HUES48 (cell line): ENCODE measurements around the gene HERPUD2.
A peak's percentile ranks its signal among the peaks of the same experiment; 100 is the strongest.

Source experiments
- H3K27ac ChIP-seq: one replicate; pipeline ENCODE4 v1.7.0; 2013; ENCODE audit warnings: low read depth, low read length, inconsistent platforms
- H3K27me3 ChIP-seq: 2 replicates; pipeline ENCODE4 v1.6.1; 2013; ENCODE audit warnings: mild to moderate bottlenecking, low read length; ENCODE audit not compliant: control insufficient read depth, insufficient read depth
- H3K36me3 ChIP-seq: 2 replicates; pipeline ENCODE4 v1.6.1; 2013; ENCODE audit warnings: low read length; ENCODE audit not compliant: control insufficient read depth, insufficient read depth
- H3K4me1 ChIP-seq: 2 replicates; pipeline ENCODE4 v1.6.1; 2013; ENCODE audit warnings: mild to moderate bottlenecking, low read length; ENCODE audit not compliant: control insufficient read depth, insufficient read depth
- H3K4me3 ChIP-seq: 2 replicates; pipeline ENCODE4 v1.5.1; 2013; ENCODE audit warnings: mild to moderate bottlenecking, low read depth, low read length
- H3K9ac ChIP-seq: 2 replicates; pipeline ENCODE4 v1.6.1; 2013; ENCODE audit warnings: mild to moderate bottlenecking, low read depth, low read length, moderate library complexity
- H3K9me3 ChIP-seq: 2 replicates; pipeline ENCODE4 v1.6.1; 2013; ENCODE audit warnings: low read length; ENCODE audit not compliant: control insufficient read depth, insufficient read depth

HERPUD2 gene

DNA sequence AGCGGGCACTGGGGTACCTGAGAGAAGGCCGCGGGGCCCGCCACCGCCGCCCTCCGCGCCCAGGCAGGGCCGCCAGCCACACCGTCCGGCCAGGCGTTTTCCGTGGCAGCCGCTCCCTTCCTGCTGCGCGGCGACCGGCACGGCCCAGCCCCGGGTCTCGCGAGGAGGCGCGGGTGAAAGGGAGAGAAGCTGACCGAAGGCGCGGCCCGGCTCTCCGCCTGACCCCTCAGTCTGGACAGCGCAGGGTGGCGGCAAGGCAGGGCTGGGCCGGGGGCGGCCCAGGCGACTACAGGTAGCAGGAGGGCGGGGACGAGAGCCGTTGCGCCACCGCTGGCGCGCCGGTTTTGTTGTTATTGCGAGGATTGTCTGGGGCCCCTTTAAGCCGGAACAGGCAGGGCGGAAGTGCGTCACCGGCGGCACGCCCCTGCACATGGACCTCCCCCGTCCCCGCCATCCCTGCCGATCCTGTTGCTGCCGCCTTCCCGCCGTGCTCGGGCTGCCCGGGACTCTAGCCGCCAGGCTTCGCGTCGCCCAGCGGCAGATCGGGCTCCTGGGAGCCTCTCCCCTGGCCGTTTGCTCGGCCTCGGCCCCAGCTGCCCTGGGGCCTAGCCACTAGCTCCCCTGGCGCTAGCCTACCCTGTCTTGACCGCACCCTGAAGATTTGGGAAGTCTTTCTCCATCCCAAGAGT lies at the start of gene HERPUD2:
Gene HERPUD2 (minus strand): TSS at position 352 of the 689 bp plus-strand sequence. CDS start 805 bp downstream, outside the sequence.
- H3K4me1 ChIP-seq = peaks cover 31% of the 10 kb centered on the region
- peak within 1 kb of the TSS; percentile 94 for H3K4me3 ChIP-seq
- peaks cover 21% of the 10 kb centered on the region for H3K27me3 ChIP-seq

GRCh38 chr7:35738889-35739288 lies 44.0 kb upstream of the HERPUD2 start:
- H3K27me3 ChIP-seq = no peaks in the 10 kb centered on the region
- H3K36me3 ChIP-seq = no peaks in the 10 kb centered on the region
- no peaks in the 10 kb centered on the region for H3K9me3 ChIP-seq
- H3K27ac ChIP-seq = no peak overlapping the region
- H3K9ac ChIP-seq = no peak overlapping the region
- H3K4me3 ChIP-seq = no peak overlapping the region
- H3K4me1 ChIP-seq = peaks cover 9% of the 10 kb centered on the region

More for the DNA sequence above, at the start of gene HERPUD2:
- no peaks in the 10 kb centered on the region for H3K9me3 ChIP-seq
- H3K9ac ChIP-seq = peak within 1 kb of the TSS; percentile 90
- peak within 1 kb of the TSS; percentile 93 for H3K27ac ChIP-seq
- no peaks in the 10 kb centered on the region for H3K36me3 ChIP-seq

DNA sequence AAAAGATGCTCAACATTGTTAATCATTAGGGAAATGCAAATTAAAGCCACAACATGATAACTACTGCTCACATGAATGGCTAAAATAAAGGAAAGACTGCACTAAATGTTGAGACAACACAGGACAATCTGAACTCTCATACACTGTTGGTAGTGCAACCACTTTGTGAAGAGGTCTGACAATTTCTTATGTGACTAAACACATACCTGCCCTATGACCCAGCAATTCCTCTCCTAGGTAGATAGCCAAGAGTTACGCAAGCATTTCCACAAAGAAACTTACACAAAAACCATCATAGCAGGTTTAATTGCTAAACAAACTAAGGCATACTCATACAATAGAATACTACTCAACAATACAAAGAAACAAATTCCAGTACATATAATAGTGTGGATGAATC lies 41.8 kb upstream of the HERPUD2 start:
- Histone ChIP-seq H3K4me1 (peaks cover 14% of the 10 kb centered on the region), H3K36me3 (no peaks in the 10 kb centered on the region), H3K4me3 (no peak overlapping the region), H3K9ac (no peak overlapping the region), H3K27me3 (no peaks in the 10 kb centered on the region), H3K9me3 (no peaks in the 10 kb centered on the region), H3K27ac (no peak overlapping the region)

GRCh38 chr7:35735396-35735795 lies 40.5 kb upstream of the HERPUD2 start:
- no peaks in the 10 kb centered on the region for H3K27me3 ChIP-seq
- no peak overlapping the region for H3K27ac ChIP-seq
- H3K4me3 ChIP-seq = no peak overlapping the region
- no peak overlapping the region for H3K9ac ChIP-seq
- peaks cover 14% of the 10 kb centered on the region for H3K4me1 ChIP-seq
- H3K9me3 ChIP-seq = no peaks in the 10 kb centered on the region
- H3K36me3 ChIP-seq = no peaks in the 10 kb centered on the region

DNA sequence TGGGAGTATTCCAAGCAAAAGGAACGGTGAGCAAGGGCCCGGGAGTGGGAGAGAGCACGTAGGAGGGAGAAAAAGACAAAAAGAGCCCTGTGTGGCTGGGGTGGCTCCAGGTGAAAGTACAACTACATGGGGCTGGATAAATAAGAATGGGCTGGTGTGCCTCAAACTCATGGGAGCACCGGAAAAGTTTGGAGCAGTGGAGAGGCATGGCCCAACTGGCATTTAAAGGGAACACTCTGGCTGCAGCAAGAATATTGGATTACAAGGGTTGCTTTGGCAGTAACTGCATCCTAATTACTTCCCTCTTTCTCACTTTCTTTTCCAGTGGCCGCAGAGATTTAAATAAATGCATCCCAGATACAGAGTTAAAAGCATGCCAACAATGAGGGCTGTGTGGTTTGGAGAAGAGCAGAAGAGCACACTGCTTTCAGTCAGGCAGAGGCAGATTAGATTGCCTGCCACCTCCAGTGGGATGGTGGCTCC lies 39.1 kb upstream of the HERPUD2 start:
- no peak overlapping the region for H3K27ac ChIP-seq
- H3K36me3 ChIP-seq = no peaks in the 10 kb centered on the region
- peaks cover 14% of the 10 kb centered on the region for H3K4me1 ChIP-seq
- no peaks in the 10 kb centered on the region for H3K27me3 ChIP-seq
- no peaks in the 10 kb centered on the region for H3K9me3 ChIP-seq
- H3K4me3 ChIP-seq = no peak overlapping the region
- no peak overlapping the region for H3K9ac ChIP-seq

GRCh38 chr7:35731349-35731748 lies 36.4 kb upstream of the HERPUD2 start:
- no peaks in the 10 kb centered on the region for H3K27me3 ChIP-seq
- no peak overlapping the region for H3K4me3 ChIP-seq
- no peak overlapping the region for H3K9ac ChIP-seq
- H3K27ac ChIP-seq = no peak overlapping the region
- no peaks in the 10 kb centered on the region for H3K36me3 ChIP-seq
- no peaks in the 10 kb centered on the region for H3K9me3 ChIP-seq
- H3K4me1 ChIP-seq = peaks cover 14% of the 10 kb centered on the region

GRCh38 chr7:35729061-35729783 lies 34.3 kb upstream of the HERPUD2 start:
- Histone ChIP-seq H3K36me3 (no peaks in the 10 kb centered on the region), H3K4me1 (0 out of 2 replicates have a peak, but pooled peaks cover 8% of the 10 kb centered on the region), H3K27ac (no peak overlapping the region), H3K27me3 (no peaks in the 10 kb centered on the region), H3K4me3 (no peak overlapping the region), H3K9me3 (no peaks in the 10 kb centered on the region), H3K9ac (no peak overlapping the region)

DNA sequence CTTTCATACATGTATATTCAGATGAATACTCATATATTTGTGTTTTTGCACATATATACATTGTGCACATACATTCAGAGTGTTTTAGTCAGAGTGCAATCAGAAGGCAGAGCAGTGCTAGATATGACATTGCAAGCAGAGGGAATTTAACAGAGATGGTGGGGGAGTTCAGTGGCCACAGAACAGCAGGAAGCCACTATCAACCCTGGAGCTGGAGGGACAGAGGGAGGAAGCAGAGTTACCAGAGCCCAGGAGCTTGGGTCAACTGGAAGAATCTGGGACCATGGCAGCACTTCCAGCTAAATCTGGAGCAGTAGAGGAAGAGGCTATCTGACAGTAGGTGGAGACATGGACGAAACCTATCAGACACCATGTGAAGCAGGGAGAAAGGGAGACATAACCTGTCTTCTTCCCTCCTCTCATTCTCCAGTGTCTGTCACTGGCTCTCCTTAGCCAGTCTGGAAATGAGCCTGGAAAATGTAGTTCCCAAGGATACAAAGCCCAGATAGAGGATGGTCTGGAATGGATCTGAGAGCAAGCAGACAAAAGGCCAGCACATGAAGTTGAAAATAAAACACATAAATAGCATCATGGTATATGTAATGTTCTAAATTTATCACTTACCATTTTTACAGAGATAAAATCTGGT lies 33.6 kb upstream of the HERPUD2 start:
- H3K9ac ChIP-seq = no peak overlapping the region
- H3K4me3 ChIP-seq = no peak overlapping the region
- no peaks in the 10 kb centered on the region for H3K27me3 ChIP-seq
- H3K27ac ChIP-seq = no peak overlapping the region
- H3K4me1 ChIP-seq = 0 out of 2 replicates have a peak, but pooled peaks cover 1% of the 10 kb centered on the region
- H3K9me3 ChIP-seq = no peaks in the 10 kb centered on the region
- H3K36me3 ChIP-seq = no peaks in the 10 kb centered on the region

DNA sequence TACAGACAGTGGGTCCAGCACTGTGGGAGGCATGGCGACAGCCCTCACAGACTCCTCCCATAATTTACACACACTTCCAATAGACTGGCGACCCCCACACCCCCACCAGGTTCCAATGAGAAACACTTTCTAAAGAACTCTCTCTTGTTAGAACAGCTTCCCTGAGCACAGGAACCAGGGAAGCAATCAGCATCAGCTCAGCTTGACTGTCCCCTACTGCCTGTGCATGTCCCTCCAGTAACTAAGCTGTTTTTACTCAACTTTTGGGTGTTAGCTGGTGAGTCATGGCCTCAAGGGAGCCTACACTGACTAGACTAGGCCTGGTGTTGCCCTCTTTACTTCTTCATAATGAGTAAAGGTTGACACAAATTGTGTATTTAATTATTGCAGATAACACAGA lies 32.6 kb upstream of the HERPUD2 start:
- no peak overlapping the region for H3K9ac ChIP-seq
- no peaks in the 10 kb centered on the region for H3K27me3 ChIP-seq
- no peak overlapping the region for H3K27ac ChIP-seq
- no peak overlapping the region for H3K4me3 ChIP-seq
- no peaks in the 10 kb centered on the region for H3K36me3 ChIP-seq
- H3K9me3 ChIP-seq = no peaks in the 10 kb centered on the region
- H3K4me1 ChIP-seq = no peaks in the 10 kb centered on the region

- Histone ChIP-seq H3K27ac (no peak overlapping the region), H3K36me3 (no peaks in the 10 kb centered on the region), H3K4me3 (no peak overlapping the region)
Measured at GRCh38 chr7:35726654-35727053, 31.7 kb upstream of the HERPUD2 start.

GRCh38 chr7:35725280-35725680 lies 30.3 kb upstream of the HERPUD2 start:
- H3K9me3 ChIP-seq = no peaks in the 10 kb centered on the region
- no peak overlapping the region for H3K9ac ChIP-seq
- H3K27me3 ChIP-seq = no peaks in the 10 kb centered on the region
- H3K4me3 ChIP-seq = no peak overlapping the region
- no peaks in the 10 kb centered on the region for H3K36me3 ChIP-seq
- H3K4me1 ChIP-seq = no peaks in the 10 kb centered on the region
- no peak overlapping the region for H3K27ac ChIP-seq

More at GRCh38 chr7:35726654-35727053, 31.7 kb upstream of the HERPUD2 start:
- Histone ChIP-seq H3K9me3 (no peaks in the 10 kb centered on the region), H3K9ac (no peak overlapping the region), H3K4me1 (no peaks in the 10 kb centered on the region), H3K27me3 (no peaks in the 10 kb centered on the region)
